NCI-H526 treated with DMSO at 0.1 percent for 48 hours (cell line): ENCODE results near the gene ZIC5.

Experiments used
- DNase-seq: peaks from one replicate; lab custom pipeline; 2025; lab: John Stamatoyannopoulos, UW

ZIC5 gene

GRCh38 chr13:99971576-99972189, at the start of gene ZIC5:
ZIC5 (minus strand) TSS chr13:99971767; CDS start chr13:99971603, 164 bp downstream.
- no peak for DNase-seq

- no peak for DNase-seq
These were observed 48.3 kb upstream of the ZIC5 start for GRCh38 chr13:100019780-100020356.

- DNase-seq, result no peak
These were observed 43.1 kb upstream of the ZIC5 start for GRCh38 chr13:100014621-100015020.

GRCh38 chr13:99998261-99998660, 26.7 kb upstream of the ZIC5 start:
- DNase-seq, result no peak

GRCh38 chr13:99997702-99998214, 26.2 kb upstream of the ZIC5 start:
- no peak for DNase-seq

GRCh38 chr13:99996381-99996973, 24.9 kb upstream of the ZIC5 start:
- no peak for DNase-seq

GRCh38 chr13:99995589-99996380, 24.2 kb upstream of the ZIC5 start:
- DNase-seq, result no peak

- no peak for DNase-seq
These were observed 23.6 kb upstream of the ZIC5 start for GRCh38 chr13:99995104-99995588.

- no peak for DNase-seq
These were observed 23.1 kb upstream of the ZIC5 start for GRCh38 chr13:99994638-99995020.

GRCh38 chr13:99993660-99994637, 22.4 kb upstream of the ZIC5 start:
- DNase-seq, result no peak

- no peak for DNase-seq
These were observed 21.4 kb upstream of the ZIC5 start for GRCh38 chr13:99992949-99993351.

GRCh38 chr13:99991828-99992775, 20.5 kb upstream of the ZIC5 start:
- no peak for DNase-seq

GRCh38 chr13:99991013-99991827, 19.7 kb upstream of the ZIC5 start:
- DNase-seq, result no peak

GRCh38 chr13:99990126-99990977, 18.8 kb upstream of the ZIC5 start:
- no peak for DNase-seq

GRCh38 chr13:99989276-99990125, 17.9 kb upstream of the ZIC5 start:
- DNase-seq, result no peak

- DNase-seq, result no peak
These were observed 17.1 kb upstream of the ZIC5 start for GRCh38 chr13:99988529-99989275.
